GM18867 (cell line): ENCODE results near the gene ADCY7.

Source experiments
- ATAC-seq: cut with Tn5 transposase; IDR thresholded peaks from one replicate; pipeline ENCODE4 v1.9.1; 2021; ENCODE audit warnings: mild to moderate bottlenecking, moderate library complexity; ENCODE audit not compliant: unreplicated experiment

ADCY7 gene

GRCh38 chr16:50279504-50279865 is 13.1 kb downstream of the ADCY7 start:
- no peak for ATAC-seq

DNA sequence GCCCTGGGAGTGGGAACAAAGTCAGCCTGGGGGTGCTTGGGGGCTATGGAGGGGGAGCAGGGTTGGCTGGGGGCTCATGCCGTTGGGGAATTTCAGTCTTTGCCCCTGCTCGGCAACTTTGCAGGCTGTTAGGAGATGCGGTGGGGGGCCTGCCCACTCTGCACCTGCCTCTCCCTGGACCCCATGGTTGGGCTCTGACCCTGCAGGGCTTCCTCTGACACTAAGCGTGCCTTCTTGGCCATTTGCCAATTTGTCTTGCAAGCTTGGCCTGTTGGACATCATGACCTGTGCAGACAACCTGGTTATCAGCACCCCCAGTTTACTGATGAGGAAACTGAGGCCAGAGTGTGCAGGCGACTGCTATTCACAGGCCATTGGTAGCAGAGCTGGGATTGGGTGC is 14.6 kb downstream of the ADCY7 start:
- ATAC-seq, result no peak

DNA sequence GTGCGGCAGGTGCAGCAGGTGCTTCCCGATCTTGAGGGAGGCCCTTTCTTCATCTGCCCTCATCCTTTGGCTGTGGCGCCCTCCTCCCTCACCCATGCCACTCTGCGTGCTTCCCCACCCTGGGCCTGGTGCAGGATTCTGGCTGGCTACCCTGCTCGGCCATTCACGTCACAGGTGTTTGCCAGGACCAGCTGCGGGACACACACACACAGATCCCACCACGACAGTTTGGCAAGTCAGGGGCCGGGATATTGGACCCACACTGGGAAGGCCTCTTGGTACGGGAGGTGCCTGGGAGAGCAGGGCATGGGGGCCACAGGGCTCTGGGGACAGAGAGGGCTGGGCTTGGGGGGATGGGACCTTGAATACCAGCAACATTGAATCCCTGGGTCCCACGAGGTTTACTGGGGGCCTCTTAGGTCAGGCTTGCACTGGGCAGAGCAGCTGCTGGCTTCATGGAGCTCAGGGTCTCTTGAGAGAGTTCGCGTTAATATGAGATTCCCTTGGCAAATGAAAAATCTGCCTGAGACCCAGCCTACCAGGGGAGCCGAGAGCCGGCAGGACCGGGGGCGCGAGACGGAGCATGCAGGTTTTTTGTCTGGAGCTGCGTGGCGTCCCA is 15.1 kb downstream of the ADCY7 start:
- no peak for ATAC-seq

GRCh38 chr16:50282010-50282538 is 15.7 kb downstream of the ADCY7 start:
- peak; percentile 94 for ATAC-seq

- no peak for ATAC-seq
These were observed 16.7 kb downstream of the ADCY7 start for GRCh38 chr16:50282955-50283631.

- no peak for ATAC-seq
These were observed 18.0 kb downstream of the ADCY7 start for GRCh38 chr16:50284131-50284911.

GRCh38 chr16:50285406-50286003 is 19.2 kb downstream of the ADCY7 start:
- no peak for ATAC-seq

DNA sequence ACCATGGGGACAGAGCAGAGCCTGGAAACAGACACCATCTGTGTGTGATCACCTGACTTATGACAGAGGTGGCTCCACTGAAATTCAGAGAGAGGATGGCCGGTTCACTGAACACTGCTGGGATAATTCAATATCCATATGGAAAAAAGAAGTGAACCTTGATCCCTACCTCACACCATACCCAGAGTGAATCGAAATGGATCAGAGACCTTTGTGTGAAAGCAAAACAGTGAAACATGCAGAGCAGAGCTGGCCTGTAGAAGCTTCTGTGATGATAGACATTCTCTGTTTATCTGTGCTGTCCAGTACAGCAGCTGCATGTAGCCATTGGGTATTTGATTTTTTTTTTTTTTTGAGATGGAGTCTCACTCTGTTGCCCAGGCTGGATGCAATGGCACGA is 20.3 kb downstream of the ADCY7 start:
- ATAC-seq, result no peak

GRCh38 chr16:50288026-50288425 is 21.7 kb downstream of the ADCY7 start:
- no peak for ATAC-seq

- ATAC-seq, result no peak
These were observed 22.6 kb downstream of the ADCY7 start for GRCh38 chr16:50288920-50289319.

DNA sequence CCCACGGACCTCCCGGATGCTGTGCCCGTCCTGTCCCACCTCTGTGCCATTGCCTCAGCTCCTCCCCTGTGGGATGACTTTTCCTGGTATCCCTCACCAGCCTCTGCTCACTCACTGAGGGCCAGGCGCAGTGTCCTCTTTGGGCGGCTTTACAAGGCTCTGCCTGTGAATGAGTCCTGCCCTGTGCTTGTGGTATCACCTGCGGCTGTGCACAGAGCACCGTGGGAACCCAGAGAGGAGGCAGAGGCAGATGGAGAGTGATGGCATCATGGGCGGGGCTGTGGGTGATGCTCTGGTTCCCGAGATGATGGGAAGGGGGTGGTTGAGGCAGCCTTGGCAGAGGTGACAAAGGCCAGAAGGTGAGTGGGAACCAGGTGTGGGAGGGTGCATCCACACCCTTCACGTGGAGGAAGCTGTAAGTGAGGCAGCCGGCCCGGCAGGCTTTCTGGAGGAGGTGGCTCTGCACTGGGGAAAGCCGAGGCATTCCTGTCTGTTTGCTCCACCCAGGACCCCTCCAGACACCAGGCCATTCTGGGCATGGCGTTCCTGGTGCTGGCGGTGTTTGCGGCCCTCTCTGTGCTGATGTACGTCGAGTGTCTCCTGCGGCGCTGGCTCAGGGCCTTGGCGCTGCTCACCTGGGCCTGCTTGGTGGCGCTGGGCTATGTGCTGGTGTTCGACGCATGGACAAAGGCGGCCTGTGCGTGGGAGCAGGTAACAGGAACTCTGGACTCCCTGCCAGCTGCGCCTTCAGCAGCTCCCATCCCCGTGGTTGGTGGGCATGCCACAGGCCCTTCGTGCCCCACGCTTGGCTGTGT is 23.8 kb downstream of the ADCY7 start:
- no peak for ATAC-seq

GRCh38 chr16:50290856-50291255 is 24.5 kb downstream of the ADCY7 start:
- no peak for ATAC-seq

DNA sequence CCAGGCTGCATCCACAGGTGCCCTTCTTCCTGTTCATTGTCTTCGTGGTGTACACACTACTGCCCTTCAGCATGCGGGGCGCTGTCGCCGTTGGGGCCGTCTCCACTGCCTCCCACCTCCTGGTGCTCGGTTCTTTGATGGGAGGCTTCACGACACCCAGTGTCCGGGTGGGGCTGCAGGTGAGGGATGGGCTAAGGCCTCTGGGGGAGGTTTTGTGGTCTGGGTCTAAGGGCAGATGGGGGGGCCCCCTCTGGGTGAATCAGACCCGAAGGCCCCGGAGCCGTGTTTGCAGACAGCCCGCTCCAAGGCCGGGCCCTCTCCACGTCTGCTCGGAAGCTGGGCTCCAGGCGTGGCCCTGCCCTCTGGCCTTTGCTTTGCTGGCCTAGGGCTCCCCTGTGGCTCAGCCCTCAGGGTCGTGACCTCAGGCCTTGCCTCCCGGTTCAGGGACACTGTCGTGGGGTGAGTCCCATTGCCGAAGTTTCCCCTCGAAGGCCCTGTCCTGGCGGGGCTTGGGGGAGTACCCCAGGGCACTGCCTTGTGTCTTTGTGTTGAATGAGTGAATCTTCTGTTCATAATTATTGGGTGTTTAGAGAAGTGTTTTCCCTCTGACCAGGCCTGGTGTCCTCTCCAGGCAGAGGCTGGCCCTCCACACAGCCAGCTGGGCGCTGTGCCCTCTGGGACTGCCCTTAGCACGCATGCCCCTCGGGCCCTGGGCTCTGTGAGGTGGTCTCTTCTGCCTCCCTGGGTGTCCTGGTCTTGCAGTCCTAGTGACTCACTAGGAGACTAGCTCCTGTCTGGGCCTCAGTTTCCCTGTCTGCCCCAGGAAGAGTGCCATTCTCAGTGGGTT is 25.6 kb downstream of the ADCY7 start:
- ATAC-seq, result no peak

DNA sequence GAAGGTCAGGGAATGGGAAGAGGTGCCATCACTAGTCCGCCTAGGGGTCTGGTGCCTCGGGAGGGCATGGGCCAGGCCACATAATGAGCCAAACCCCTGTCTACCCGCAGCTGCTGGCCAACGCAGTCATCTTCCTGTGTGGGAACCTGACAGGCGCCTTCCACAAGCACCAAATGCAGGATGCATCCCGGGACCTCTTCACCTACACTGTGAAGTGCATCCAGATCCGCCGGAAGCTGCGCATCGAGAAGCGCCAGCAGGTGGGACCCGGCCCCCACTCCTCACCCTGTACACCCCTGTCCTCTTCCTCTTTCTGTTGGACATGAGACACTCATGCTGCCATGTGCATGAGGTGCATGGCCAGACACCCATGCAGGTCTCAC is 26.2 kb downstream of the ADCY7 start:
- no peak for ATAC-seq

DNA sequence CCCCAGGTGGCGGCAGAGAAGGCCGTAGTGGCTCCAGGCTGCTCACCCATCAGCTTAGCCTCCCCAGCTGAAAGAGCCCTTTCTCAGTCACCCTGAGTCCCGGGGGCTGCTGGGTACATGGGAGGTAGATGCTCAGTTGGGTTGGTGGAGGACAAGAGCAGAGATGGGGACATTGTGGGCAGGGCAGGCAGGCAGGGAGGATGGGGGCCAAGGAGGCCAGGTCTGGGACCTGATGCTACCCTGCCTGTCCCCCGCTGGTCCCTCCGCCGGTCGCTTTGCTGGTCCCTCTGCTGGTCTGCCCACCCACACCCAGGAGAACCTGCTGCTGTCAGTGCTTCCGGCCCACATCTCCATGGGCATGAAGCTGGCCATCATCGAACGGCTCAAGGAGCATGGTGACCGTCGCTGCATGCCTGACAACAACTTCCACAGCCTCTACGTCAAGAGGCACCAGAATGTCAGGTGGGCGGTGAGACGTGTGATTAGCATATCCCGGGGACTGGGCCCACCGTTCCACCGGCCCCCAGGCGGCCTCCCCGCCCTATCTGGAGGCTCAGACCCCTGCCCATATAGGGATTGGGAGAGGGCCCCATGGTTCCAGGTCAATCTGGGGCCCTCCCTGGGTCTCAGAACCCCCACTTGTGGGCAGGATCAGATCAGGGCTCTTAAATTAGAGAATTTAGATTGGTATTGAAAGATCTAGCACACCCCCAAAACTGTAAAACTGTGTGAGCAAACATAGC is 26.9 kb downstream of the ADCY7 start:
- ATAC-seq, result no peak

- ATAC-seq, result no peak
These were observed 27.9 kb downstream of the ADCY7 start for GRCh38 chr16:50293994-50294855.

DNA sequence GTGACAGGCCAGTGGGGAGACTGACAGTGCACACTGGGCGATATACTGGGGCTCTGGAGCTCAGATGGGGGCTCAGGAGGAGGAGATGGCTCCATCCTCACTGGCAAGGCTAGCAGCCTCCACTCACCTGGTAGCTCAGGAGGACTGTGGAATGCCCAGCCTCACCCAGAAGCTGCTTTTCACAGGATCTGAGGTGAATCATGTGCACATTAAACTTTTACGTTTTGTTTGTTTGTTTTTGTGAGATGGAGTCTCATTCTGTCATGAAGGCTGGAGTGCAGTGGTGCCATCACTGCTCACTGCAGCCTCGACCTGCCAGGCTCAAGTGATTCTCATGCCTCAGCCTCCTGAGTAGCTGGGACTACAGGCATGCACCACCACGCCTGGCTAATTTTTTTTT is 28.6 kb downstream of the ADCY7 start:
- ATAC-seq, result no peak

DNA sequence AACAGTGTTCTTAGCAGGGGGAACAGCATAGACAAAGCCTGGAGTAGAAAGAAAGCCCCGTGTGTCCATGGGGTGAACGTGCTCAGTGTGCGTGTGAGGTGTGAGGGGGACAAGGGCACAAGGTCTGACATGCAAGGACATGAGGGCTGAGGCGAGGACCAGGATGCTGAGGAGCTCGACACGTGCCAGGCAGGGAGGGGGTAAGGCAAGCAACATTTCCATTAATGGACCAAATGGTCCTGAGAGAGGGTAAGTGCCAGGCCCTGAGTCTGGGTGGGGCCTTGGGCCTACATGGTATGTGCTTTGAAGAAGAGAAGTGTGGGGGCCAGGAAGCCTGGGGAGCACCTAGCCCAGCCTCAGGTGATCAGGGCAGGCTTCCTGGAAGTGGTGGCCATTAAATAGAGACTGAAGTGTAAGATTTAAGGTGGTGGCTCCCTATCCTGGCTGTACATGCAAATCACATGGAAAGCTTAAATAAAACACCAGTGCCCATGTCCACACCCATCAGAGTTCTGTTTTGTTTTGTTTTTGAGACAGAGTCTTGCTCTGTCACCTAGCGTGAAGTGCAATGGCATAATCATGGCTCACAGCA is 29.3 kb downstream of the ADCY7 start:
- ATAC-seq, result no peak
